Caco-2 (cell line): ENCODE data around the gene EOLA2. TPM values are rescaled to one million over a fixed set of nuclear protein-coding genes. Genes with fewer than 3 reads are reported as not detected.
"Not testable (repeated sequence)": the region's sequence is repeated elsewhere in the genome, so short reads cannot be mapped to it uniquely, and the experiment has no call there.

ENCODE experiments used
- BruUV-seq: library from RNA; stranded (reverse); fragments of 400-500 nt; replicated peaks from 2 replicates; lab custom pipeline; 2021; lab: Mats Ljungman, UMichigan
- CTCF ChIA-PET: fragments of 300-600 bp; sonication (Branson Sonifier 250); formaldehyde crosslinking; loops from one replicate; lab custom pipeline; 2022; ENCODE audit warnings: antibody characterized with exemption; lab: Charles Lee
- POLR2A ChIA-PET: fragments of 300-600 bp; sonication (Branson Sonifier 250); formaldehyde crosslinking; loops from one replicate; lab custom pipeline; 2022; ENCODE audit warnings: antibody characterized with exemption; lab: Charles Lee
- DNase-seq, 2 experiments: peaks; one replicate each; pipeline versions ENCODE4 v3.0.0 to v3.0.0-alpha.2; 2020 to 2022
- H3K27me3 ChIP-seq: replicated peaks from 2 replicates; pipeline ENCODE4 v1.6.0; 2011; ENCODE audit warnings: low read length; ENCODE audit not compliant: control insufficient read depth, insufficient read depth
- H3K36me3 ChIP-seq: 2 replicates; pipeline ENCODE4 v1.5.1; 2011; ENCODE audit warnings: low read length; ENCODE audit not compliant: control insufficient read depth, insufficient read depth
- H3K4me1 ChIP-seq: fragments of 250-450 bp; sonication (Bioruptor Pico); 2 replicates; pipeline ENCODE4 v1.5.1; 2020; ENCODE audit warnings: mild to moderate bottlenecking
- H3K4me3 ChIP-seq: 2 replicates; pipeline ENCODE4 v1.5.1; 2011; ENCODE audit warnings: low read depth, mild to moderate bottlenecking, control low read depth, low read length
- H3K9me3 ChIP-seq: fragments of 250-450 bp; sonication (Bioruptor Pico); 2 replicates; pipeline ENCODE4 v1.5.1; 2020; ENCODE audit warnings: mild to moderate bottlenecking, moderate library complexity
- H3K27ac Mint-ChIP-seq: one replicate; pipeline ENCODE4 v1.8.0; 2022; ENCODE audit warnings: mixed read lengths; ENCODE audit not compliant: unreplicated experiment
- H3K27me3 Mint-ChIP-seq: one replicate; pipeline ENCODE4 v1.8.0; 2022; ENCODE audit warnings: mixed read lengths; ENCODE audit not compliant: insufficient read depth, unreplicated experiment
- H3K36me3 Mint-ChIP-seq: one replicate; pipeline ENCODE4 v1.8.0; 2022; ENCODE audit warnings: mild to moderate bottlenecking, mixed read lengths; ENCODE audit not compliant: insufficient read depth, unreplicated experiment
- H3K4me1 Mint-ChIP-seq: one replicate; pipeline ENCODE4 v1.8.0; 2022; ENCODE audit warnings: low read depth, mixed read lengths; ENCODE audit not compliant: unreplicated experiment
- H3K4me3 Mint-ChIP-seq: one replicate; pipeline ENCODE4 v1.8.0; 2022; ENCODE audit warnings: mild to moderate bottlenecking, moderate library complexity, mixed read lengths; ENCODE audit not compliant: unreplicated experiment
- H3K9me3 Mint-ChIP-seq: one replicate; pipeline ENCODE4 v1.8.0; 2022; ENCODE audit warnings: mixed read lengths; ENCODE audit not compliant: unreplicated experiment
- CTCF ChIP-seq, 2 experiments: fragments of 200-600 bp in 1 of 2; IDR thresholded peaks; 1 replicate in 1 of 2; 2 replicates in 1 of 2; pipeline versions ENCODE4 v1.5.1 to v1.8.0; 2011 to 2022; ENCODE audit warnings: antibody characterized with exemption in 1 of 2, control low read depth in 1 of 2, inconsistent platforms in 1 of 2, low read depth in 1 of 2, low read length in 1 of 2, mild to moderate bottlenecking in 1 of 2, moderate library complexity in 1 of 2; ENCODE audit not compliant: insufficient read depth in 1 of 2, severe bottlenecking in 1 of 2, unreplicated experiment in 1 of 2
- intact Hi-C: fragments of 100-400 bp; cut with micrococcal nuclease; formaldehyde crosslinking; loops from one replicate; pipeline ENCODE4 v1.10.0; 2022; ENCODE audit not compliant: unreplicated experiment
- total RNA-seq: library from RNA; stranded (reverse); gene quantifications from 2 replicates; pipeline ENCODE4 v1.2.3, GENCODE V29; 2022

Gene EOLA2
- total RNA-seq, 1 experiment from 2014 or later: 32.1 TPM

- no TSS peak for BruUV-seq
- peaks cover 2% of the 10 kb centered on the region for H3K36me3 Mint-ChIP-seq
- no peak for TF ChIP-seq CTCF (IDR thresholded peaks at IDR 0.05; ENCODE audit: insufficient read depth in 1 of 2, low read depth in 1 of 2, low read length in 1 of 2, severe bottlenecking in 1 of 2, unreplicated experiment in 1 of 2)
These were observed 11.6 kb upstream of the EOLA2 start for GRCh38 chrX:149949743-149950436.

DNA sequence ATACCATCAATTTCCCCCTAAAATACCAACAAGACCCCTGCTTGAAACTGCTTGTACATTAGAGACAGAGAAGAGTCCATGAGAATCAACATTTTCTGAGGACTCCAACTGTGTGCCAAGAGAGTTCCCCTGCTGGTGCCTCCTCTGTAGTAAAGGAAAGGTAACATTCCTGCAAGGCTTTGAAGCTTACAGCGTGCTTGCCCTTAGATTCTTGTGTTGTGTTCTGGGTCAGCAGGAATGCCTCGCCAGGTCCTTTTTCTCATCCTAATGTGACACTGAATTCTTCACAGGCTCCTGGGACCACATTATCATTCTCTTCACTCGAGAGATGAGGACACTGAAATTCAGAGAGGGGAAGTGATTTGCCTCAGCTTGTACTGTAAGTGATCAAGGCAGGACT, 9.7 kb upstream of the EOLA2 start:
- Mint-ChIP-seq H3K4me3 (no peak overlapping the region), H3K27ac (no peak overlapping the region), H3K27me3 (no peaks in the 10 kb centered on the region), H3K36me3 (peaks cover 6% of the 10 kb centered on the region), H3K4me1 (no peaks in the 10 kb centered on the region), H3K9me3 (no peaks in the 10 kb centered on the region)
- no peak for TF ChIP-seq CTCF (IDR thresholded peaks at IDR 0.05; ENCODE audit: insufficient read depth in 1 of 2, low read depth in 1 of 2, low read length in 1 of 2, severe bottlenecking in 1 of 2, unreplicated experiment in 1 of 2)
- CTCF ChIA-PET: no interaction called here
- no TSS peak for BruUV-seq
- POLR2A ChIA-PET: interaction anchor here (1.0 kb wide), 1 partner anchor 9 kb away, joined by 6 read pairs; no protein-coding TSS in a partner anchor
- Histone ChIP-seq H3K4me1 (no peaks in the 10 kb centered on the region), H3K9me3 (no peaks in the 10 kb centered on the region), H3K36me3 (no peaks in the 10 kb centered on the region), H3K27me3 (no peaks in the 10 kb centered on the region), H3K4me3 (no peak overlapping the region)
- DNase-seq: no peak
- intact Hi-C loops: no loop called here

More at GRCh38 chrX:149949743-149950436, 11.6 kb upstream of the EOLA2 start:
- Histone ChIP-seq H3K4me3 (no peak overlapping the region), H3K36me3 (no peaks in the 10 kb centered on the region), H3K27me3 (no peaks in the 10 kb centered on the region), H3K9me3 (no peaks in the 10 kb centered on the region), H3K4me1 (no peaks in the 10 kb centered on the region)
- no peak overlapping the region for H3K27ac Mint-ChIP-seq
- no peaks in the 10 kb centered on the region for H3K4me1 Mint-ChIP-seq
- H3K9me3 Mint-ChIP-seq: no peaks in the 10 kb centered on the region
- no peak overlapping the region for H3K4me3 Mint-ChIP-seq
- intact Hi-C loops: no loop called here
- no peaks in the 10 kb centered on the region for H3K27me3 Mint-ChIP-seq
- CTCF ChIA-PET: interaction anchor here (1.2 kb wide), 1 partner anchor 731 kb away, joined by 3 read pairs; no protein-coding TSS in a partner anchor
- POLR2A ChIA-PET: no interaction called here
- no peak for DNase-seq

GRCh38 chrX:149946932-149947331, 8.6 kb upstream of the EOLA2 start:
- H3K9me3 ChIP-seq, H3K36me3 Mint-ChIP-seq, POLR2A ChIA-PET, intact Hi-C loops, H3K27me3 Mint-ChIP-seq, DNase-seq, H3K4me3 Mint-ChIP-seq, H3K27me3 ChIP-seq, H3K9me3 Mint-ChIP-seq, H3K36me3 ChIP-seq, H3K4me1 ChIP-seq, H3K27ac Mint-ChIP-seq, CTCF ChIA-PET, BruUV-seq, H3K4me1 Mint-ChIP-seq, H3K4me3 ChIP-seq: not testable (repeated sequence)

DNA sequence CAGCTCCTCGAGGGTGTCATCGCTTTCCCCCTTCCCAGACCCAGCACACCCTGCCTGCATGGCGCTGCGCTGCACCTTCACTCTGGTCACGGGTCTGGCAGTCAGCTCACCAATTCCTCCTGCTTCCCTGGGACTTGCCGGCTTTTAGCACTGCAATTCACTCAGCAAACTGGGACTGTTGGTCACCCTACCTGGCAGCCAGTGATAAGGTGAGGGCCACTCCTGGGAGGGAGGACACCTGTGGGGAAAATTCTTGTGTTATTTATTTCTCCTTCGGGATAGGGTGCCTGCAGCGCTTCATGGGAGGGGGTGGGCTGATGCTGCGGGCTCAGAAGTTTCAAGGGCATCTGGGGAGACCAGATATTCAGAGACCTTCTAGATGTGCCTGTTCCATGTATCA, 7.5 kb upstream of the EOLA2 start:
- CTCF ChIA-PET, H3K27me3 Mint-ChIP-seq, H3K36me3 ChIP-seq, H3K27ac Mint-ChIP-seq, H3K4me3 ChIP-seq, H3K4me1 Mint-ChIP-seq, POLR2A ChIA-PET, BruUV-seq, H3K4me1 ChIP-seq, DNase-seq, H3K36me3 Mint-ChIP-seq, intact Hi-C loops, H3K9me3 Mint-ChIP-seq, H3K27me3 ChIP-seq, H3K4me3 Mint-ChIP-seq, H3K9me3 ChIP-seq: not testable (repeated sequence)

DNA sequence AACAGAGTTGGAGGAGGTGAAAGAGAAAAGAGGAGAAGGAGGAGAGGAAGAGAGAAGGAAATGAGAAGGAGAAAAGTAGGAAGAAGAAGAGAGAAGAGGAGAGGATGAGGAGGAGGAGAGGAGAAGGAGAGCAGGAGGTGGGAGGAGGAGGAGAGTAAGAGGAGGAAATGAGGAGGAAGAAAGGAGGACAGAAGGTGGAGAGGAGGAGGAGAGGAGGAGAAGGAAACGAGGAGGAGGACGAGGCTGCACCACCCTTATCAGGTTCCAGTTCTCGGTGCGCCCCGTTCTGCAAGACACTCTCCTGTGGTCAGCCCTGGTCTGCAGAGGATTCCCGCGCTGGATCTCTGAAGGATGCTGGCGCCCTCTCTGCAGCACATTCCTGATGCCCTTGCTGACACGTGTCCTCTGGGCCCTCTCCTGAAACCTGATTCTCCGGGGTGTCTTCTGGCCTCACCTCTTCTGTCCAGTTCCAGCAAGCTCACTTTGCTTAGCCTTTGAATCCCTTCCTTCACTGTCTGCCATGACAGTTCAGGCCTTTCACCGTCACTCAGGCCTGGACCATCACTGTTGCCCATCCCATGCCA, 6.9 kb upstream of the EOLA2 start:
- intact Hi-C loops, H3K4me1 ChIP-seq, H3K9me3 Mint-ChIP-seq, BruUV-seq, H3K27me3 Mint-ChIP-seq, H3K4me1 Mint-ChIP-seq, CTCF ChIA-PET, H3K27me3 ChIP-seq, POLR2A ChIA-PET, H3K9me3 ChIP-seq, H3K36me3 Mint-ChIP-seq, H3K36me3 ChIP-seq, H3K4me3 ChIP-seq, H3K4me3 Mint-ChIP-seq, DNase-seq, H3K27ac Mint-ChIP-seq: not testable (repeated sequence)
